Measurements from ENCODE around the gene ZNF575.
"Not testable (repeated sequence)": the region's sequence is repeated elsewhere in the genome, so short reads cannot be mapped to it uniquely, and the experiment has no call there.

ZNF575 gene

GRCh38 chr19:43511324-43511723 lies 21.7 kb upstream of the ZNF575 start:
- no peak for DNase-seq (ENCODE audit: low spot score)

GRCh38 chr19:43512399-43512798 lies 20.6 kb upstream of the ZNF575 start:
- DNase-seq (ENCODE audit: low spot score): not testable (repeated sequence)

GRCh38 chr19:43518051-43518450 lies 14.9 kb upstream of the ZNF575 start:
- DNase-seq (ENCODE audit: low spot score): no peak

- DNase-seq (ENCODE audit: low spot score): peak; percentile 80
These were observed 13.4 kb upstream of the ZNF575 start for GRCh38 chr19:43519436-43520088.

- DNase-seq (ENCODE audit: low spot score): no peak
These were observed 10.1 kb upstream of the ZNF575 start for GRCh38 chr19:43522929-43523328.

- not testable (repeated sequence) for DNase-seq (ENCODE audit: low spot score)
These were observed 9.3 kb upstream of the ZNF575 start for GRCh38 chr19:43523696-43524095.

- DNase-seq (ENCODE audit: low spot score): peak; percentile 48
These were observed 7.8 kb upstream of the ZNF575 start for GRCh38 chr19:43524922-43525835.

- DNase-seq (ENCODE audit: low spot score): peak; percentile 13
These were observed 6.9 kb upstream of the ZNF575 start for GRCh38 chr19:43525836-43526771.

GRCh38 chr19:43526884-43527859 lies 5.8 kb upstream of the ZNF575 start, which contains the start of gene ETHE1:
Gene ETHE1 (minus strand): TSS chr19:43527201. CDS start chr19:43527177, 24 bp downstream.
- peak; percentile 67 for DNase-seq (ENCODE audit: low spot score)

GRCh38 chr19:43527860-43528622 lies 4.9 kb upstream of the ZNF575 start:
- DNase-seq (ENCODE audit: low spot score): no peak

GRCh38 chr19:43532571-43532961 lies 422 bp upstream of the ZNF575 start:
- DNase-seq (ENCODE audit: low spot score): no peak

GRCh38 chr19:43533546-43534304 lies 737 bp downstream of the ZNF575 start:
- peak; percentile 96 for DNase-seq (ENCODE audit: low spot score)

- DNase-seq (ENCODE audit: low spot score): no peak
These were observed 1.4 kb downstream of the ZNF575 start for GRCh38 chr19:43534305-43534815.

GRCh38 chr19:43534816-43535761 lies 2.1 kb downstream of the ZNF575 start:
- DNase-seq (ENCODE audit: low spot score): no peak

- no peak for DNase-seq (ENCODE audit: low spot score)
These were observed 5.9 kb downstream of the ZNF575 start for GRCh38 chr19:43538922-43539321.

- DNase-seq (ENCODE audit: low spot score): no peak
These were observed 7.4 kb downstream of the ZNF575 start for GRCh38 chr19:43540381-43540780.

- DNase-seq (ENCODE audit: low spot score): no peak
These were observed 9.1 kb downstream of the ZNF575 start for GRCh38 chr19:43541920-43542650.

All from CD4-positive, alpha-beta T cell treated with Interleukin-6 at 100 ng/mL for 8 hours (primary cell).